ENCODE measurements around the gene ULK4.

DNA sequence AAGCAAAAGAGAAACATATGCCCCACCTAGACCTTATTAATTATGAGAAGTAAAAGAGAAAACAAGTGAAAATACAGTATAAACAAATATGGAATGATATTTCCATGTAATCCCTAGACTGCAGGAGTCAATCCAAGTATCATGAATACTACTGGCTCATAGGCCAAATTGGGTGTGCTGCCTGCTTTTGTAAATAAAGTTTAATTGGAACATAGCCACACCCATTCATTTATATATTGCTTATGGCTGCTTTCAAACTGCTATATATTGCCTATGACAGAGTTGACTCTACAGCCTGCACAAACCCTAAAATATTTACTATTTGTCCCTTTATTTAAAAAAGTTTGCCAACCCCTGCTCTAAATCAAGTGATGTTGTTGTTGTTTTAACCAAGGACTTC lies 5.3 kb downstream of the ULK4 start:
- TF ChIP-seq POLR2A (IDR thresholded peaks at IDR 0.05; ENCODE audit: low read depth, low read length) (no peak), TAF1 (IDR thresholded peaks at IDR 0.05; ENCODE audit: low read depth, low read length) (no peak)

Data from GM12891 (cell line).